Mucosa of descending colon (tissue), 3 donors: ENCODE measurements around the gene SPATA16. TPM values are rescaled to one million over a fixed set of nuclear protein-coding genes. Genes with fewer than 3 reads are reported as not detected.
"Not testable (repeated sequence)": the region's sequence is repeated elsewhere in the genome, so short reads cannot be mapped to it uniquely, and the experiment has no call there.

Experiments
- ATAC-seq: fragments of 200-7000 bp; cut with Tn5 transposase; one replicate; pipeline ENCODE4 v1.9.1; 2020; ENCODE audit warnings: mild to moderate bottlenecking, moderate library complexity
- DNase-seq, 3 donors: peaks; one replicate each; pipeline ENCODE4 v3.0.0-alpha.2; 2020
- H3K36me3 ChIP-seq: fragments of 200-600 bp; one replicate; pipeline ENCODE4 v1.8.0; 2021; ENCODE audit warnings: low read depth, mild to moderate bottlenecking
- H3K4me1 ChIP-seq: fragments of 200-600 bp; one replicate; pipeline ENCODE4 v1.8.0; 2021; ENCODE audit warnings: low read depth, mild to moderate bottlenecking
- H3K4me3 ChIP-seq: fragments of 200-600 bp; one replicate; pipeline ENCODE4 v1.8.0; 2021; ENCODE audit warnings: mild to moderate bottlenecking
- H3K9me3 ChIP-seq: fragments of 200-600 bp; one replicate; pipeline ENCODE4 v1.8.0; 2021; ENCODE audit warnings: mild to moderate bottlenecking
- intact Hi-C, 2 donors: fragments of 100-400 bp; cut with DNase I in 1 of 2; cut with micrococcal nuclease in 1 of 2; formaldehyde crosslinking; loops; one replicate each; pipeline versions ENCODE4 v1.11.0 to v1.11.1; 2022; cut with DNase I, micrococcal nuclease
- long read RNA-seq, 2 donors: library from polyadenylated mRNA; unstranded; transcript quantifications; one replicate each; pipeline ENCODE4 v2.0.0, GENCODE V29; 2019 to 2021
- total RNA-seq, 3 donors: library from RNA; stranded (reverse); fragmentation: NEBNext Ultra II Directional in 2 of 3; extraction: Animal tissue kit (Norgen Biotek cat#: 25700) in 2 of 3; gene quantifications; one replicate each; pipeline versions ENCODE4 v1.2.1 to v1.2.4, GENCODE V29; 2021 to 2023
- TF ChIP-seq, protein P1 (sequence below): fragments of 200-600 bp; IDR thresholded peaks from one replicate; pipeline ENCODE4 v1.8.0; 2022; ENCODE audit warnings: antibody characterized with exemption, mild to moderate bottlenecking
- donor health status: DM: no; HTN: no; CAD: no; lungs with moderate emphysema.
- donor health status: DM: no; HTN: no; CAD: no.
- donor health status: DM: no; HTN: yes; CAD: no.

SPATA16 gene
- not detected for total RNA-seq
- long read RNA-seq, donor 1, result 0 reads
- long read RNA-seq, donor 2, result 0 reads

DNA sequence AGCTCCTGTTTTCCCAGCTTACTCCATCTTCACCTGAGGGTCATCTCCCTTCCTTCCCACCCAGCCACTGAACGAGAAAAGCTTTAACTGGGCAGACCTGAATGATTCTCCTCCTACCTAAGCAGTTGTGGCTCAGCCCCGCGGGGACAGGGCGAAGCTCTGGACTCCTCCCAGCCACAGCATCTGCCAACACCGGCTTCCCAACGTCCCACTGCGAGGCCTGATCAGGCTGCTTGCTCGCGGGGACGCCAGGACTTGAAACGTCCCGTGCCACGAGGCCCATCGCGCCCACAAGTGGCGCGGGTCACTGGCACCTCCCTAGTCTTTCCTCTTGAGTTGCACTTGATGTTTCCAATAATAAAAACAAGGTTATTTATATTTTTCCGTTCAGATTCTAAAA lies at the start of gene SPATA16:
Gene SPATA16, minus strand, starts transcription at position 250 of the 400 bp plus-strand sequence. CDS start 23,504 bp downstream, outside the sequence.
- Histone ChIP-seq H3K4me3 (no peak within 1 kb of the TSS), H3K9me3 (no peaks in the 10 kb centered on the region), H3K36me3 (no peaks in the 10 kb centered on the region), H3K4me1 (no peaks in the 10 kb centered on the region)
- ATAC-seq (no peak), DNase-seq (no peak)
- TF ChIP-seq, protein P1, sequence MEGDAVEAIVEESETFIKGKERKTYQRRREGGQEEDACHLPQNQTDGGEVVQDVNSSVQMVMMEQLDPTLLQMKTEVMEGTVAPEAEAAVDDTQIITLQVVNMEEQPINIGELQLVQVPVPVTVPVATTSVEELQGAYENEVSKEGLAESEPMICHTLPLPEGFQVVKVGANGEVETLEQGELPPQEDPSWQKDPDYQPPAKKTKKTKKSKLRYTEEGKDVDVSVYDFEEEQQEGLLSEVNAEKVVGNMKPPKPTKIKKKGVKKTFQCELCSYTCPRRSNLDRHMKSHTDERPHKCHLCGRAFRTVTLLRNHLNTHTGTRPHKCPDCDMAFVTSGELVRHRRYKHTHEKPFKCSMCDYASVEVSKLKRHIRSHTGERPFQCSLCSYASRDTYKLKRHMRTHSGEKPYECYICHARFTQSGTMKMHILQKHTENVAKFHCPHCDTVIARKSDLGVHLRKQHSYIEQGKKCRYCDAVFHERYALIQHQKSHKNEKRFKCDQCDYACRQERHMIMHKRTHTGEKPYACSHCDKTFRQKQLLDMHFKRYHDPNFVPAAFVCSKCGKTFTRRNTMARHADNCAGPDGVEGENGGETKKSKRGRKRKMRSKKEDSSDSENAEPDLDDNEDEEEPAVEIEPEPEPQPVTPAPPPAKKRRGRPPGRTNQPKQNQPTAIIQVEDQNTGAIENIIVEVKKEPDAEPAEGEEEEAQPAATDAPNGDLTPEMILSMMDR, result no peak
- intact Hi-C loops, result no loop called here

GRCh38 chr3:173183022-173183421 lies 42.0 kb upstream of the SPATA16 start:
- ATAC-seq, DNase-seq, H3K4me1 ChIP-seq, H3K4me3 ChIP-seq, intact Hi-C loops, H3K36me3 ChIP-seq, H3K9me3 ChIP-seq: not testable (repeated sequence)

DNA sequence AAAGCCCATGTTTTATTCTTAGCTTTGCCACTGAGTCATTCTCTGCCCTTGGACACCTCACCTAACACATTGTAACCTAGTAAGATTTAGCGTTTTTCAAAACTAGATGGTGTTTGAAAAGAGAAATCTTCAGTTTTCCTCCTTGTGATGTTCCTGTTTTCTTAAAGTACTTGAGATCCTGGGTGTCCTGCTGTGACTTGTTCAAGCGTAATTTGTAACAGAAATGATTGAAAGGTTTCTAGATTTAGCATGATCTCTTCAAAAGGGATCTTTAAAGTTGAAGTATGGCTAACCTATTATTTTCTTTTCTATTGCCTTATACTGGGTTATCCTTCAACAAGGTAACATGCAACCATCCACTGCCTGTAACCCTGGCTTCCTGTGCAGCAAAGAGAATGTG lies 32.6 kb upstream of the SPATA16 start:
- no peaks in the 10 kb centered on the region for H3K36me3 ChIP-seq
- DNase-seq (no peak), ATAC-seq (no peak)
- H3K4me3 ChIP-seq, result no peak overlapping the region
- H3K4me1 ChIP-seq, result no peaks in the 10 kb centered on the region
- intact Hi-C loops, result no loop called here
- TF ChIP-seq, protein P1, result no peak
- no peaks in the 10 kb centered on the region for H3K9me3 ChIP-seq

- H3K4me1 ChIP-seq, DNase-seq, intact Hi-C loops, H3K36me3 ChIP-seq, H3K4me3 ChIP-seq, H3K9me3 ChIP-seq, ATAC-seq: not testable (repeated sequence)
Observed at GRCh38 chr3:173159139-173159538, 18.1 kb upstream of the SPATA16 start.

DNA sequence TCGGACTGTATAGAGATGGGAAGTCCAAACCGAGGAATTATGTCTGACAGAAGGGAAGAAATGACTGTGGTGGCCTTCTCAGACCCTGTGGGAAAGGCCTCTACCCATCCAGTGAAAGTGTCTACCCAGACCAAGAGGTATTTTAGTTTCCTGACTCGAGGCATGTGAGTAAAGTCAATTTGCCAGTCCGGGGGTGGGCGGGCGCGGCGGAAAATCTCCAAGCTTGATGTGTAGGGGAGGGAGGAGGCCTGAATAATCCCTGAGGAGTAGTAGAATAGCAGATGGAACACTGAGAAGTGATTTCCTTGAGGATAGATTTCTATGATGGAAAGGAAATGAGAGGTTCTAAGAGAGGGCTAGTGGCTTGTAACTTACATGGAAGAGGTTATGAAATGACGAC lies 15.5 kb upstream of the SPATA16 start:
- H3K9me3 ChIP-seq, H3K36me3 ChIP-seq, ATAC-seq, H3K4me1 ChIP-seq, DNase-seq, intact Hi-C loops, H3K4me3 ChIP-seq: not testable (repeated sequence)

DNA sequence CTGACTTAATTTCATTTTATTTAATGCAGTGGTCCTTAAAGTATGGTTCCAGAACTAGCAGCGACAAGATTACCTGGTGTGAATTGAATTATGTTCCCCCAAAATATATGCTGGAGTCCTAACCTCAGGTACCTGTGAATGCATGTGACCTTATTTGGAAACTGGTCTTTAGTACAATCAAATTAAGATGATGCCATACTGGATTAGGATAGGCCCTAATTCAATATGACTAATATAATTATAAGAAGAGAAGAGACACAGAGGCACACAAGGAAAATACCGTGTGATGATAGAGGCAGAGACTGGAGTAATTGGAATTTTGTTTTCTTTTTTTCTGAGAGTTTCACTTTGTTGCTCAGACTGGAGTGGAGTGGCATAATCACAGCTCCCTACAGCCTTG lies 12.6 kb upstream of the SPATA16 start:
- Histone ChIP-seq H3K4me1 (no peaks in the 10 kb centered on the region), H3K4me3 (no peak overlapping the region), H3K9me3 (no peaks in the 10 kb centered on the region), H3K36me3 (no peaks in the 10 kb centered on the region)
- TF ChIP-seq, protein P1, result no peak
- intact Hi-C loops, result no loop called here
- DNase-seq (no peak), ATAC-seq (no peak)

GRCh38 chr3:173139420-173139819 lies 1.6 kb downstream of the SPATA16 start:
- TF ChIP-seq, protein P1, result no peak
- DNase-seq, result no peak

More at GRCh38 chr3:173139420-173139819, 1.6 kb downstream of the SPATA16 start:
- H3K4me3 ChIP-seq, result no peak overlapping the region
- no peaks in the 10 kb centered on the region for H3K36me3 ChIP-seq
- no peaks in the 10 kb centered on the region for H3K9me3 ChIP-seq
- no peaks in the 10 kb centered on the region for H3K4me1 ChIP-seq
- intact Hi-C loops, result no loop called here
- no peak for ATAC-seq
